HFFc6 (cell line): ENCODE data around the gene CAV1. TPM values are rescaled to one million over a fixed set of nuclear protein-coding genes. Genes with fewer than 3 reads are reported as not detected.

ENCODE experiments used
- DNase-seq: peaks from one replicate; pipeline ENCODE4 v3.0.0-alpha.2; 2018
- H3K27ac Mint-ChIP-seq: 2 replicates; pipeline ENCODE4 v1.8.0; 2020; ENCODE audit warnings: mild to moderate bottlenecking, mixed read lengths
- H3K27me3 Mint-ChIP-seq: 2 replicates; pipeline ENCODE4 v1.8.0; 2021; ENCODE audit warnings: mild to moderate bottlenecking, moderate library complexity, mixed read lengths; ENCODE audit not compliant: insufficient read depth
- H3K36me3 Mint-ChIP-seq: 2 replicates; pipeline ENCODE4 v1.8.0; 2021; ENCODE audit warnings: low read depth, mixed read lengths
- H3K4me1 Mint-ChIP-seq: 2 replicates; pipeline ENCODE4 v1.8.0; 2020; ENCODE audit warnings: low read depth, mixed read lengths
- H3K4me3 Mint-ChIP-seq: 2 replicates; pipeline ENCODE4 v1.8.0; 2020; ENCODE audit warnings: mild to moderate bottlenecking, moderate library complexity, mixed read lengths
- H3K9me3 Mint-ChIP-seq: 2 replicates; pipeline ENCODE4 v1.8.0; 2020; ENCODE audit warnings: mild to moderate bottlenecking, mixed read lengths
- CTCF ChIP-seq: fragments of 200-600 bp; sonication (generic); IDR thresholded peaks from 2 replicates; pipeline ENCODE4 v1.5.0; 2021; ENCODE audit warnings: antibody characterized with exemption, mild to moderate bottlenecking
- total RNA-seq, 6 experiments: library from RNA; stranded (reverse); fragmentation: NEBNext Ultra II Directional; extraction: Animal tissue kit (Norgen Biotek cat#: 25700); gene quantifications; 2 replicates in 1 of 6; 3 replicates in 5 of 6; pipeline ENCODE4 v1.2.3, GENCODE V29; 2021

The CAV1 gene
- total RNA-seq, 6 experiments from 2014 or later = 938 to 1,171 (median 1,076) TPM

GRCh38 chr7:116494472-116494871 is 30.4 kb upstream of the CAV1 start:
- H3K27me3 Mint-ChIP-seq = no peaks in the 10 kb centered on the region
- TF ChIP-seq CTCF = no peak
- peaks cover 66% of the 10 kb centered on the region for H3K4me1 Mint-ChIP-seq

GRCh38 chr7:116495736-116496135 is 29.1 kb upstream of the CAV1 start:
- H3K36me3 Mint-ChIP-seq = peaks cover 8% of the 10 kb centered on the region
- H3K4me1 Mint-ChIP-seq = peaks cover 58% of the 10 kb centered on the region
- H3K9me3 Mint-ChIP-seq = no peaks in the 10 kb centered on the region
- H3K27ac Mint-ChIP-seq = peak overlapping the region; percentile 47
- TF ChIP-seq CTCF = no peak
- 0 out of 2 replicates have a peak, but pooled peaks cover 3% of the 10 kb centered on the region for H3K27me3 Mint-ChIP-seq
- no peak overlapping the region for H3K4me3 Mint-ChIP-seq
- DNase-seq = no peak

More at GRCh38 chr7:116494472-116494871, 30.4 kb upstream of the CAV1 start:
- Mint-ChIP-seq H3K36me3 (no peaks in the 10 kb centered on the region; the same call in 1 of the 2 replicates), H3K9me3 (no peaks in the 10 kb centered on the region), H3K4me3 (no peak overlapping the region), H3K27ac (no peak overlapping the region)
- no peak for DNase-seq

- Mint-ChIP-seq H3K36me3 (peaks cover 17% of the 10 kb centered on the region), H3K9me3 (no peaks in the 10 kb centered on the region), H3K4me3 (no peak overlapping the region)
Measured at GRCh38 chr7:116496653-116497052, 28.2 kb upstream of the CAV1 start.

GRCh38 chr7:116497708-116498107 is 27.1 kb upstream of the CAV1 start:
- Mint-ChIP-seq H3K4me3 (peak overlapping the region; percentile 9; the same call in 1 of the 2 replicates), H3K9me3 (no peaks in the 10 kb centered on the region)

More at GRCh38 chr7:116496653-116497052, 28.2 kb upstream of the CAV1 start:
- DNase-seq = no peak
- H3K27me3 Mint-ChIP-seq = 0 out of 2 replicates have a peak, but pooled peaks cover 3% of the 10 kb centered on the region
- TF ChIP-seq CTCF = no peak
- peaks cover 56% of the 10 kb centered on the region for H3K4me1 Mint-ChIP-seq
- no peak overlapping the region for H3K27ac Mint-ChIP-seq

GRCh38 chr7:116499168-116500077 is 25.4 kb upstream of the CAV1 start, which contains the start of gene CAV2:
Gene CAV2, plus strand, starts transcription at chr7:116499738. Its CDS starts 44 bp downstream, at chr7:116499782.
- H3K27me3 Mint-ChIP-seq = 0 out of 2 replicates have a peak, but pooled peaks cover 3% of the 10 kb centered on the region
- peak within 1 kb of the TSS; percentile 90 for H3K27ac Mint-ChIP-seq
- peaks cover 32% of the 10 kb centered on the region for H3K36me3 Mint-ChIP-seq
- H3K9me3 Mint-ChIP-seq = no peaks in the 10 kb centered on the region
- peak; percentile 50 for DNase-seq
- peaks cover 68% of the 10 kb centered on the region for H3K4me1 Mint-ChIP-seq
- peak within 1 kb of the TSS; percentile 96 for H3K4me3 Mint-ChIP-seq
- TF ChIP-seq CTCF = no peak

More at GRCh38 chr7:116497708-116498107, 27.1 kb upstream of the CAV1 start:
- Mint-ChIP-seq H3K27ac (peak overlapping the region; percentile 81), H3K4me1 (peaks cover 56% of the 10 kb centered on the region), H3K36me3 (peaks cover 27% of the 10 kb centered on the region), H3K27me3 (0 out of 2 replicates have a peak, but pooled peaks cover 3% of the 10 kb centered on the region)
- no peak for TF ChIP-seq CTCF
- no peak for DNase-seq
